NCI-H2171 treated with DMSO at 0.1 percent for 48 hours (cell line): Measurements from ENCODE around the gene MARCKSL1.
"Not testable (repeated sequence)": the region's sequence is repeated elsewhere in the genome, so short reads cannot be mapped to it uniquely, and the experiment has no call there.

Experiments
- DNase-seq: peaks from one replicate; lab custom pipeline; 2025; lab: John Stamatoyannopoulos, UW

Gene MARCKSL1

DNA sequence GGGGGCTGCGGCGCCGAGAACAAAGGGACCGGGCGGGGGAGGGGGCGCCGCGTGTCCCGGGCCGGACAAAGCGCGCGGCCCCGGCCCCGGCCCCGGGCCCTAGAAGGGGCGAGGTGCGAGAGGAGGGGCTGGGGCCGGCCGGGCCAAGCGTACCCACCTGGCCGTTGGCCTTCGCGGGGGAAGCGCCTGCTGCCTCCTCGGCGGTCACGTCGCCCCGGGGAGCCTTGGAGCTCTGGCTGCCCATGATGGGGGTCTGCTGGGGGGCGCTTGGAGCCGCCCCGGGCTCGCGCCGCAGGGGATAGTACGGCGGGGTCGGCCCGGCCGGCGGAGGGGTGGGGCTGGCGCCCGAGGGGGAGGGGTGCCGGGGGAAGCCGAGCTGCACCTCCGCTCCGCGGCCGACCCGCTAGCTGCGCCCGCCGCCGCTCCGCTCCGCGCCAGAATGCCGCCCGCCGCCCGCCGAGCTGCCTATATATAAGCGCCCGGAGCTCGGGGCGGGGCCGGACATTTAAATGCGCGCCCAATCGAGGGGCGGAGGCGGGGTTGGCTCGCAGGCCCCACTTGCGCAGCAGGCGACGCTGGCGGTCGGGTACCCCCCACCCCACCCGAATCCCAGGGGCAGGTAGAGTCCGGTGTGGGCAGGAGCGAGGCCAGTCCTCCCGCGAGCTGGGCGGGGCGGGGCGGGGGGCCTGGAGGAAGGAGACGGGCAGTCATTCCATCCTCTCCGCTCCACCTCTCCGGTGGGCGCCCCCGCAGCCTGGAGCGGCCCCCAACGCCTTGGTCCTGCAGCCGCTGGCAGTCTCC lies at the start of gene MARCKSL1:
TSS of gene MARCKSL1 (minus strand) at position 444 of the 801 bp plus-strand sequence. CDS start at position 244, 200 bp downstream.
- DNase-seq = peak; percentile 64

DNA sequence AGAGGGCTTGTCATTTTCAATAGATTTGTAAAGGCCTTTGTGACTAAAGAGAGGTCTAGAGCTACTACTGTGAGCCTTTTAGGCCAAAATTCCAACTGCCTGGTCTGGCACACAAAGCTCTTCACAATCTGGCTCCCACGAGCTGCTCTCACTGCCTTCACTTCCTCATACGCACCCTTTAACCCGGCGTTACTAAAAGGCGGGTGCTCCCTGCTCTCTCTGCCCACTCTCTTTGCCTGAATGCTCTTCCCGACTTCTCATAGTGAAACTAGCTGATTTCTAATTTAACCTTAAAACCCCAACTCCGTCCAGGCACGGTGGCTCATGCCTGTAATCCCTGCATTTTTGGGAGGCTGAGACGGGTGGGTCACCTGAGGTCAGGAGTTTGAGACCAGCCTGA lies 44.0 kb upstream of the MARCKSL1 start:
- DNase-seq = no peak

- no peak for DNase-seq
Observed at GRCh38 chr1:32377541-32378220, 41.6 kb upstream of the MARCKSL1 start.

DNA sequence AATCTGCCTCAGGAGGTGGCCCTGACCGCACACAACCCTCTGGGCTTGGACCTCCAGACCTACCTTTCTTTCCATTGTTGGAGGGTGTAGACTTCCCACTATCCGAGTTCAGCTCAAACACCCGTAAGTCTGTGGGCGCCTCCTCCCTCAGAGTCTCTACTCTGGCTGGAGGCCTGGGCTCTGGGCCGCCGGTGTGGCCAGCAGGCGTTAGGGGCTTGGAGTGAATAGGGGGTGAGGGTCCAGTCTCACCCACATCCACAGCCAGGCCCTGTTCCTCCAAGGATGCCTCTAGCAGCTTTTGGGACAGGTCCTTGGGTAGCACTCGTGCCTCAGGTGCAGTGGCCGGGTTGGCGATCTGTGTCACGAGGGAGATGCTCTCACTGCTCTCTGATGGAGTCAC lies 40.2 kb upstream of the MARCKSL1 start:
- no peak for DNase-seq

- no peak for DNase-seq
Observed at GRCh38 chr1:32373996-32374592, 38.1 kb upstream of the MARCKSL1 start.

DNA sequence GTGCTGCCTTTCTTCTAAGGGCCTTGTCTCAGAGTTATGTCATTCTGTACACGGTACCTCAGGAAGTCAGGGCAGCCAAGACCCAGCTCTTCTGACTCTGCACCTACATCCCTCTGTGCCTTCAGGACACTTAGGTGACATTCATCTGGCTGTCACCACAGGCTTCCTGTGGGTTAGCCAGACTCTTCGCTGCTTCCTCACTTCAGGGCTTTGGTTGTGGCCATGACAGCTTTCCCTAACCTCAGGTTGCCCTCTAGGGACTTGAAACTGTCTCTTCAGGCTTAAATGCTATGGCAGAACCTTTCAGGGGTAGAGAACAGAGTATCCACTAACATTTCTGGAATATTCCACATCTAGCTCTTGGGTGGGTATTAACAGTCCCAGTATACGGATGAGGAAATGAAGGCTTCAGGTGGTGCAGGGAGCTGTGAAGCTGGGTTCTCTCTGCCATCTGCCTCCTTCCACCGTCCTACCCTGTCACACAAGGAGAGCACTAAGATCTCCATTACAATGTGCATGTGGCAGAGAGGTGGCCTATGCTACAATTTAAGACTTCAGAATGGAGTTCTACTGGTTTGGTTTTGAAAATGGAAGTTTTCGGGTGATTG lies 36.2 kb upstream of the MARCKSL1 start:
- DNase-seq = no peak

DNA sequence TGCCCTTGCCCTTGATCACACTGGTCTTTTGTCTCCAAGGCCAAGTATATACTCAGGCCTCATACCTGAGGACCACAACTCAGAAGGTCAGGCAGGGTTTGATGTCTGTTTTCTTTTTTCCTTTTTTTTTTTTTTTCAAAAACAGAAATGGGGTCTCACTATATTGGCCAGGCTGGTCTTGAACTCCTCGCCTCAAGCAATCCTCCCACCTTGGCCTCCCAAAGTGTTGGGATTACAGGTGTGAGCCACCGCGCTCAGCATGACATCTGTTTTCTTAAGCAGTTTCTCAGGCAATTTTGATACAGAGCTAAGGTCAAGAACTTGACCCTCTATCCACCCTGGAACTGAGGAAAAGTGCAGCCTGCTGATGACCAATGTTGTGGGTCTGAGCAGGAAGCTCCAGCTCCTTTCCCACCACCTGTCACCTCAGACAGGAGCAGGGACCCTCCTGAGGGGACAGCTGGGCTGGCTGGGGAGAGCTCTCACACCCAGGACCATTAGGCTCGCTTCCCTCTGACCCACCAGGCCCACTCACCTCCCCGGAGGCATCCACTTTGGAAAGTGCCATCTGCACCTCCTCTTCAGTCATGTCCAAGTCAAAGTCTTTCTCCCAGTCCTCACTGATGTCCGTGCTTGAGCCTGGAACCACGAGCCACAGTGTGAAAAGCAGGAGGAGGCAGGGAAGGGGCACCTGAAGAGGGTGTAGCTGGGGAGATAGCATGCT lies 32.0 kb upstream of the MARCKSL1 start:
- DNase-seq = no peak

- DNase-seq = no peak
Observed at GRCh38 chr1:32365445-32365844, 29.4 kb upstream of the MARCKSL1 start.

GRCh38 chr1:32364836-32365235 lies 28.8 kb upstream of the MARCKSL1 start:
- no peak for DNase-seq

- no peak for DNase-seq
Observed at GRCh38 chr1:32363713-32364112, 27.7 kb upstream of the MARCKSL1 start.

GRCh38 chr1:32362474-32363313 lies 26.7 kb upstream of the MARCKSL1 start, which contains the start of the genes FAM229A and TSSK3:
Gene FAM229A, minus strand, starts transcription at chr1:32362485. Its CDS starts 394 bp downstream, at chr1:32362091.
Gene TSSK3, plus strand, starts transcription at chr1:32362539. Its CDS starts 163 bp downstream, at chr1:32362702.
- DNase-seq = no peak

- DNase-seq = peak; percentile 35
Observed at GRCh38 chr1:32361674-32362473, 25.8 kb upstream of the MARCKSL1 start.

- no peak for DNase-seq
Observed at GRCh38 chr1:32361308-32361673, 25.3 kb upstream of the MARCKSL1 start.

DNA sequence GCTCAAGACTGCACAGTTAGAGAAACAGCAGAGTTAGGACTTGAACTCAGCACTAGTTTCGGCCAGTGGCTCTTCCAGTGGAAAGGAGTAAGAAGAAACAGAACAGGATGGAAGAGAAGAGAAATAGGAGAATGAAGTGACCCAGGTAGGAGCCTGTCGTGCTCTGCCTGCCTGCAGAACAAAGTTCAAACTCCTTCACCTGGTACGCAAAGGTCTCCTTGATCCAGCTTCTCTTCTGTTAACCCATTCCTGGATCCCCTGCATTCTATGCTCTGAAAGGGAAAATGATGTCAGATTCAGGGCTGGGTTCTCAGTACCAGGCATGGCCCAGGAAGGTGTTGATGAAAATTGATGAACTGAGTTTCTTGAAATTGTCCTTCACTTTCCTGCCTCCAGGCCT lies 22.4 kb upstream of the MARCKSL1 start:
- DNase-seq = no peak

DNA sequence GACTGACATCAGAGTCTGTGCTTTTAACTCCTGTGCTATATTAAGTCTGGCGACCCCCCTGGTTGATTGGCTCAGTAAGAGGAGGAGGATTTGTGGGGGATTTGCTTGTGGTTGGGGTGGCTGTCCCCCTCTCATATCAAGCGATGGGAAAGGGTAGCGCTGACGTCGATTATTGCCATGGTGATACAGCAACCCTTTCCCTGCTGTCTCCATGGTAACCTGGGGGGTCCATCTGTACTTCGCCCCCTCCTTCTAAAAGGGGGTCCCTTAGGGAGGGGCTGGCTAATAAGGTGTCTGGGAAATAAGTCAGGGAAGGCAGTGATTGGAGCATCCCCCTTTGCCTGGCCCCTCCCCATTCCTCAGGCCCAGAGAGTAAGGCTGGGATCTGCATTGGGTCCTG lies 21.6 kb upstream of the MARCKSL1 start:
- no peak for DNase-seq

DNA sequence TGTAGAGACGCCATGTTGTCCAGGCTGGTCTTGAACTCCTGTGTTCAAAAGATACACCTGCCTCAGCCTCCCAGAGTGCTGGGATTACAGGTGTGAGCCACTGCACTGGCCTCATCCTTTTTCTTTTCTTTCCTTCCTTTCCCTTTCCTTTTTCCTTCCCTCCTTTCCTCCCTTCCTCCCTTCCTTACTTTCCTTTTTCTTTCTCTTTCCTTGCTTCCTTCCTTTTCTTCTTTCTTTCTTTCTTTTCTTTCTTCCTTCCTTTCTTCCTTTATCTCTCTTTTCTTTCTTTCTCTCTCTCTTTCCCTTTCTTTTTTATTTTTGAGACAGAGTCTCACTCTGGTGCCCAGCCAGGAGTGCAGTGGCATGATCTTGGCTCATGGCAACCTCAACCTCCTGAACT lies 20.4 kb upstream of the MARCKSL1 start:
- DNase-seq = no peak

DNA sequence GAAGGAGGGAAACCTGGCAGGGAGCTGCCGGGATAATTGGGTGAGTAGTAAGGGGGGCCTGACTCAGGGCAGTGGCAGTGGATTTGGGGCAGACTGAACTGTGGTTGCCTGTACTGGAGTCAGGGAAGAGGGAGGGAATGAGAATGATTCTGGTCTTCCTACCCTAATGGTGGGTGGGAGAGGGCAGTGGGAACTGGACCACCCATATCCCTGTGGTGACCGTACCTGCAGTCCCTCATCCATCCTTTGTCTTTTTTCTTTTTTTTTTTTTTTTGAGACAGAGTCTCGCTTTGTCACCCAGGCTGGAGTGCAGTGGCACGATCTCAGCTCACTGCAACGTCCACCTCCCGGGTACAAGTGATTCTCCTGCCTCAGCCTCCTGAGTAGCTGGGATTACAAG lies 19.7 kb upstream of the MARCKSL1 start:
- not testable (repeated sequence) for DNase-seq

GRCh38 chr1:32353886-32354570 lies 18.0 kb upstream of the MARCKSL1 start:
- DNase-seq = no peak

GRCh38 chr1:32353431-32353830 lies 17.4 kb upstream of the MARCKSL1 start:
- DNase-seq = no peak
